ENCODE measurements around the gene NECTIN3.

Gene NECTIN3

GRCh38 chr3:111071257-111072030 lies at the start of gene NECTIN3:
Gene NECTIN3, plus strand, starts transcription at chr3:111071816. Its CDS starts 202 bp downstream, at chr3:111072018.
- no peak for DNase-seq (ENCODE audit: low spot score)

- no peak for DNase-seq (ENCODE audit: low spot score)
Observed at GRCh38 chr3:111027868-111028267, 43.7 kb upstream of the NECTIN3 start.

- no peak for DNase-seq (ENCODE audit: low spot score)
Observed at GRCh38 chr3:111031538-111031937, 40.1 kb upstream of the NECTIN3 start.

GRCh38 chr3:111032677-111033076 lies 38.9 kb upstream of the NECTIN3 start:
- no peak for DNase-seq (ENCODE audit: low spot score)

GRCh38 chr3:111033470-111034050 lies 38.1 kb upstream of the NECTIN3 start:
- DNase-seq (ENCODE audit: low spot score), result no peak

GRCh38 chr3:111035316-111035715 lies 36.3 kb upstream of the NECTIN3 start:
- no peak for DNase-seq (ENCODE audit: low spot score)

- no peak for DNase-seq (ENCODE audit: low spot score)
Observed at GRCh38 chr3:111035902-111036301, 35.7 kb upstream of the NECTIN3 start.

GRCh38 chr3:111040959-111041358 lies 30.7 kb upstream of the NECTIN3 start:
- DNase-seq (ENCODE audit: low spot score), result no peak

- DNase-seq (ENCODE audit: low spot score), result no peak
Observed at GRCh38 chr3:111045564-111045963, 26.1 kb upstream of the NECTIN3 start.

GRCh38 chr3:111047042-111047441 lies 24.6 kb upstream of the NECTIN3 start:
- DNase-seq (ENCODE audit: low spot score), result no peak

- no peak for DNase-seq (ENCODE audit: low spot score)
Observed at GRCh38 chr3:111047812-111048435, 23.7 kb upstream of the NECTIN3 start.

- no peak for DNase-seq (ENCODE audit: low spot score)
Observed at GRCh38 chr3:111051354-111051753, 20.3 kb upstream of the NECTIN3 start.

GRCh38 chr3:111068574-111068973 lies 3.0 kb upstream of the NECTIN3 start:
- DNase-seq (ENCODE audit: low spot score), result no peak

- no peak for DNase-seq (ENCODE audit: low spot score)
Observed at GRCh38 chr3:111069974-111070771, 1.4 kb upstream of the NECTIN3 start.

- no peak for DNase-seq (ENCODE audit: low spot score)
Observed at GRCh38 chr3:111070772-111071256, 802 bp upstream of the NECTIN3 start.

- no peak for DNase-seq (ENCODE audit: low spot score)
Observed at GRCh38 chr3:111072031-111072921, 660 bp downstream of the NECTIN3 start.

GRCh38 chr3:111073218-111073617 lies 1.6 kb downstream of the NECTIN3 start:
- no peak for DNase-seq (ENCODE audit: low spot score)

- no peak for DNase-seq (ENCODE audit: low spot score)
Observed at GRCh38 chr3:111076732-111077131, 5.1 kb downstream of the NECTIN3 start.

GRCh38 chr3:111077369-111077768 lies 5.8 kb downstream of the NECTIN3 start:
- no peak for DNase-seq (ENCODE audit: low spot score)

GRCh38 chr3:111080413-111080812 lies 8.8 kb downstream of the NECTIN3 start:
- DNase-seq (ENCODE audit: low spot score), result no peak

GRCh38 chr3:111081008-111081545 lies 9.5 kb downstream of the NECTIN3 start:
- DNase-seq (ENCODE audit: low spot score), result no peak
